ENCODE results near the gene PDE4D.
"Not testable (repeated sequence)": the region's sequence is repeated elsewhere in the genome, so short reads cannot be mapped to it uniquely, and the experiment has no call there.

The PDE4D gene

GRCh38 chr5:59768152-59769040, 125.1 kb downstream of the PDE4D start:
- peak; percentile 92 for DNase-seq (ENCODE audit: low read depth)

DNA sequence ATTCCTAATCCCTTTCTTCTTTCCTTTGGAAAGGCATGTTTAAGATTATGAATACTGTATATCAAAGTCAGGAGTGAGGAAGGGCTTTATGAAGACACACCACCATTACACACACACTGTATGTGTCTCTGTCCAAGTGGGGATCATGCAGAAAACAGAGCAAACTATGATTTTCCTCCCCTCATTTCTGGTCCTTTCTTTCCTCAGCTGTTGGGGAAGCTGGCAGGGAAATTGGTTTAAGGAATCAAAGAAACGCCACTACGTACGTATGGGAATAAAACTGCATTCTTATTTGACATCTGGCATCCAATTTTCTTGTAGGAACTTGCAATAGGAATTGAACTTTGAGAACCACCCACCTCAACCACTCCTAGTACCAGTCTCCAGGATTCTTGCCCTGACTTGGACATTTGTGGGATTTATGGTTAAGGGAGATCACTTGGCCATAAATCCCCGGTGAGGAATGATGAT, 125.8 kb downstream of the PDE4D start:
- peak; percentile 47 for DNase-seq (ENCODE audit: low read depth)

DNA sequence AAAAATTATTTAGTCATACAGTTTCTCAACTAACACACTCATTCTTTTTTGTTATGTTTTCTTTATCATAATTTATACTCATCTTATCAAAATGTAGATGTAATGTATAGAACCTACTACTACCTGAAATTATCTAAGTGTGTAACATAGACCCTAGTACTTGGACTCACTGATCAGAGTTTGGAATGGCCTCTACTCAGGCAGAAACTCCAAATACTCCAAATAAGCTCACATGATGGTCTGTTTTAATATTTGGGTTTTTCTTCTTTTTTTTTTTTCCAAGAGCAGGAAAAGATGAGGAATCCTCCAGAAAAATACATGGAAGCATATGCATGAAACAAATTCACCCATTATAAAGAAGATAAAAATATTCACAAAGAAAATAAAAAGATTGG, 126.3 kb downstream of the PDE4D start:
- DNase-seq (ENCODE audit: low read depth), result no peak

GRCh38 chr5:59766427-59767210, 126.9 kb downstream of the PDE4D start:
- peak; percentile 71 for DNase-seq (ENCODE audit: low read depth)

DNA sequence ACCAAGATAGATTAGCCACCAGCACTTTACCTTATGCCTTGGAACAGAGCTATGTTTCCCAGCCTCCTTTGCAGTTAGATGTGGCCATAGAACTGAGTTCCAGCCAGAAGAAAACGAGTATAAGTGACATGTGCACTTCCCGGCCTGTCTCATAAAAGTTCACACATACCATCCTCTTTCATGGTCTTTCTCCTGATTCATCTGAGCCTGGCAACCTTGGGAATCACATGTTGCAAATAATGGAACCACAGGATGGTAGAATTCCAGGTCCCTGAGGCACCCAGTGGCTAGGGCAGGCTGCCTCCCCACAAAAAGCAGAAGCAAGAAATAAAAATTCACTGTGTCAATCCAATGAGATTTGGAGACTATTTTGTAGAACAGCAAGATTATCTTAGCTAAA, 128.1 kb downstream of the PDE4D start:
- DNase-seq (ENCODE audit: low read depth), result no peak

DNA sequence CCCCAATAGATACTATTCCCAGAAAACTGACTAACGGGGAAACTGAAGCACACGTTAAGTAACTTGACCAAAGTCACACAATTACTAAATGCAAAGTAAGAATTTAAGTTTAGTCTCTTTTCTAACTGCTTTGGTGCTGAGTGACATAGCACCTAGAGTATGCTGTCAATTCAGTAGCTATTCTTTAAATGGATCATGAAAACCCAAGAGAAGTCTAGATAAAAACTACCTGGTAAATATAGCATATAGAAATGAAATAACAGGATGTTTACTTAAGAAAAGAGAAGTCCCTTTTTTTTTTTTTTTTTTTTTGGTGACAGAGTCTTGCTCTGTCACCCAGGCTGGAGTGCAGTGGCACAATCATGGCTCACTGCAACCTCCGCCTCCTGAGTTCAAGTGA, 129.2 kb downstream of the PDE4D start:
- DNase-seq (ENCODE audit: low read depth), result no peak

DNA sequence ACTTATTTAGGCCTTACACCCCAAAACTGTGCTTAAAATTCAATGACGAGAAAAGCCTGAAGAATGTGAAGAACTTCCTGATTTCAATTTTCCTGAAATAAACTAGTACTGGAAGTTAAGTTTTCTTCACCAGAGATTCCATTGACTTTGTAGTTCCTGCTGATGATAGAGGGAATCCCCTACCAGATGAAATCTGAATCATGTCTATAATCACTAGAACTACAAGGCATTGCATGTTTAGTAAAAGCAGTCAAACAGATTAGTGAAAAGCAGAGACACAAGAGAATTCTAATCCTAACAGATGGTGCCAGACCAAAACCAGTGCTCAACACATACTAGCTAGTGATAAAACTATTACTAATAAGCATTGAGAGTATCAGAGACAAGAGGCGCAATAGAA, 130.0 kb downstream of the PDE4D start:
- peak; percentile 78 for DNase-seq (ENCODE audit: low read depth)

GRCh38 chr5:59762232-59762631, 131.3 kb downstream of the PDE4D start:
- DNase-seq (ENCODE audit: low read depth), result not testable (repeated sequence)

DNA sequence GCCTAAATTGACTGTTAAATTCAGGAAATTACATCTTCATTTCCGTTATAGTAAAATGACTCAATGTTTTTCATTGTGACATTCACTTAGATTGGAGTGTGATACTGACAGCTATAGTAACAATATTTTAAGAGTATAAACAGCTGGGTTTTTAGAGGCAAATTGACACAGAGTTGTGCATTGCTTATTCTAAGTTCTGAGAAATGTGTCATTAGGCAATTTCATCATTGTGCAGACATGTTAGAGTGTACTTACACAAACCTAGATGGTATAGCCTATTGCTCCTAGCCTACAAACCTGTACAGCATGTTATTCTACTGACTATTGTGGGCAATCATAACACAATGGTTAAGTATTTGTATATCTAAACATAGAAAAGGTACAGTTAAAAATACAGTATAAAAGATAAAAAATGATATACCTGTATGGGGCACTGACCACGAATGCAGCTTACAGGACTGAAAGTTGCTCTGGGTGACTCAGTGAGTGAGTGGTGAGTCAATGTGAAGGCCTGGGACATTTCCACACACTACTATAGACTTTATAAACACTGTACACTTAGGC, 132.7 kb downstream of the PDE4D start:
- peak; percentile 94 for DNase-seq (ENCODE audit: low read depth)

DNA sequence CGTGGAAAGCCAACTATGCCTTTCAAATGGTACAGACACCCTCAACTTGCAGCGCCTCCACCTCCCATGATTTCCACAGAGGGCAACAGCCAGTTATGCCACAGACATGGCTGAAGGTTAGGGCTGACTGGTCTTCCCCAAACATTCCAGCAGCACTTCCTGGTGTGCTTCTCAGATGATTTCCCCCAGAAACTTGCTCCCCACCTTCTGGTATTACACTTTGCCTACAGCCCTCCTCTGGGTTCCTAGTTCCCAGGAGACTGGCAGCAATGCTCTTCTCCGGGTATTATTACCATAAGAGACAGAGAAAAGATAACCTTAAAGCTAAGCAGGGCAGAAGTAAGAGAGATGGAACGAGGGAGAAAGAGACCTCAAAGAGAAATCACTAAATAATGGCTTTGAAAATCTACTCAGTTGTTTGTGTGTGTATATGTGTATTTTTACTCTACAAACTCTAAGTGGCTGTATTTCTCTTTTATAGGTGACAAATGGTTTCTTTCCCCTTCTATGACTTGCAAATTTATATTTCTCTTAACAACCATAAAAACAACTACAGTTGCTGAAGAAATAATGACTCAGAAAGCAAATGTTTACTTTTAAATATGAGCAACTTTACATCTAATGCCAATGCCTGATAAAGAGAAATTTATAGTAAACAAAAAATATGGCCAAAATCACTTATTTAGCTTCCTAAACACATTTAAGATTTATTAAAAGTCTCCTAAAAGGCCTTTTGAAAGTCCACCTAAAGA, 133.8 kb downstream of the PDE4D start:
- DNase-seq (ENCODE audit: low read depth), result peak; percentile 59

GRCh38 chr5:59758566-59758965, 135.0 kb downstream of the PDE4D start:
- no peak for DNase-seq (ENCODE audit: low read depth)

GRCh38 chr5:59757442-59757841, 136.1 kb downstream of the PDE4D start:
- DNase-seq (ENCODE audit: low read depth), result peak; percentile 79

GRCh38 chr5:59756373-59757035, 137.0 kb downstream of the PDE4D start:
- DNase-seq (ENCODE audit: low read depth), result no peak

GRCh38 chr5:59755476-59755875, 138.1 kb downstream of the PDE4D start:
- no peak for DNase-seq (ENCODE audit: low read depth)

DNA sequence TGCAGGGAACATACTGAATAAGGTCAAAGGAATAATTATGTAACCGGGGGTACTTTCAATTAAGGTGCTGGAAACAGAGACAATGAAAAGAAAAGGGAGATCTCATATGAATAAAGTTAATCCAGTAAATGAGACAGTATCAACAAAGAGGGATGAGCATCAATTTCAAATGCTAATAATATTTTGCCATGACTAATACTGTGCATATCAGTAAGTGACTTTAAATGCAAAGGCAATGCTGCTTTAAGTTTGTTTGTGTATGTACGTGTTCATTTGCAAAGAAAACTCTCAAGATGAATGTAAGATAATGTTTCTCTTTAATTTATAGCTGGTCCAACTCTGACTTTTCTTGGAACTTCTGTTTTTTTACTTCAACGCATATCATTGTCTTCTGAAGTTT, 139.9 kb downstream of the PDE4D start:
- DNase-seq (ENCODE audit: low read depth), result no peak

- DNase-seq (ENCODE audit: low read depth), result peak; percentile 61
Measured at GRCh38 chr5:59749782-59750520, 143.6 kb downstream of the PDE4D start.

GRCh38 chr5:59748036-59748663, 145.4 kb downstream of the PDE4D start:
- not testable (repeated sequence) for DNase-seq (ENCODE audit: low read depth)

GRCh38 chr5:59746241-59746765, 147.2 kb downstream of the PDE4D start:
- peak; percentile 94 for DNase-seq (ENCODE audit: low read depth)

DNA sequence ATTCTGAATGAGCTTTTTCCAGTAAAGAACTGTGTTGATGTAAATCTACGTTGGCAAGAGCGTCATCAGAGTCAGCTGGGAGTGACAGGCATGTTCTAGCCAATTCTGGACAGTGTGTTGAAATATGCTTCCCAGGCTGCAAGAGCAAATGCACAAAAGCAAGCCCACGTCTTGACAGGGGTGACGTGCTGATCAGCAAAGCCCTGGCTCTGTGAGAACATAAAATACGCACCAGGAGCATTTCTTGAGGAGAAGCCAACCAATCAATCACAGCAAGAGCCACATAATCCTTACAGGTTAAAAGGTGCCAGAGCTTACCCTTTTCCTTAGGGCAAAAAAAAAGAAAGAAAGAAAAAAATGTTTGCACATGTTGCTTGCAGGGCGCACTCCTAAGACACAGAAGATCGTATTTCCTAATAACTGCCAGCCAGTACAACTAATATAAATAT, 148.1 kb downstream of the PDE4D start:
- peak; percentile 100 for DNase-seq (ENCODE audit: low read depth)

DNA sequence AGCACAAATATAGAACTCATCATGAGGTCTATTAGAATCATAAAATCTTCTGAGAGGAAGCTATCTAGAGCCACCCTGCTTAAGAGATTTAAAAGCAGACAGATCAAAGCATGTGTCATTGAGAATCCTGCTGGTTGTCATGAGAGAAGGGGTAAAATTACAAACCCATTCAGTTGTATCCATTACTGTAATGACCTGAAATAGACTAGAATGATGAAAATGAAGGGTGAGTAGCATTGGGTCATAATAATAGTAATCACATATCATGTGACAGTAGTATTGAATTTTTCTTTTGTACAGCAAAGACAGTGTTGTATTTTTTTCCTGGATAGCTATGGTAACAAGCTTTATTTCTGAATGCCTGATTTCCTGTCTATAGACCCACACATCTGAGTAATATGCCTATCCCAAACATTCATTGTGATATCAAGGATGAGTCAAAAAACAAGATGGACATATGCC, 149.0 kb downstream of the PDE4D start:
- DNase-seq (ENCODE audit: low read depth), result peak; percentile 87

All from iris pigment epithelial cell (primary cell).